HFF-Myc (cell line): Measurements from ENCODE around the gene IMPA2.
"Not testable (repeated sequence)": the region's sequence is repeated elsewhere in the genome, so short reads cannot be mapped to it uniquely, and the experiment has no call there.

Source experiments
- DNase-seq: peaks from one replicate; pipeline ENCODE4 v3.0.0-alpha.2; 2011; ENCODE audit warnings: low read depth; ENCODE audit errors: extremely low read depth
- H3K4me3 ChIP-seq: replicated peaks from 2 replicates; pipeline ENCODE4 v1.5.1; 2011; ENCODE audit warnings: low read depth, mild to moderate bottlenecking, control low read depth, low read length
- TF ChIP-seq, protein P1 (sequence below): IDR thresholded peaks from 2 replicates; pipeline ENCODE4 v1.5.1; 2012; ENCODE audit warnings: mild to moderate bottlenecking, low read depth, low read length, control low read depth; ENCODE audit errors: missing control alignments

Gene IMPA2

DNA sequence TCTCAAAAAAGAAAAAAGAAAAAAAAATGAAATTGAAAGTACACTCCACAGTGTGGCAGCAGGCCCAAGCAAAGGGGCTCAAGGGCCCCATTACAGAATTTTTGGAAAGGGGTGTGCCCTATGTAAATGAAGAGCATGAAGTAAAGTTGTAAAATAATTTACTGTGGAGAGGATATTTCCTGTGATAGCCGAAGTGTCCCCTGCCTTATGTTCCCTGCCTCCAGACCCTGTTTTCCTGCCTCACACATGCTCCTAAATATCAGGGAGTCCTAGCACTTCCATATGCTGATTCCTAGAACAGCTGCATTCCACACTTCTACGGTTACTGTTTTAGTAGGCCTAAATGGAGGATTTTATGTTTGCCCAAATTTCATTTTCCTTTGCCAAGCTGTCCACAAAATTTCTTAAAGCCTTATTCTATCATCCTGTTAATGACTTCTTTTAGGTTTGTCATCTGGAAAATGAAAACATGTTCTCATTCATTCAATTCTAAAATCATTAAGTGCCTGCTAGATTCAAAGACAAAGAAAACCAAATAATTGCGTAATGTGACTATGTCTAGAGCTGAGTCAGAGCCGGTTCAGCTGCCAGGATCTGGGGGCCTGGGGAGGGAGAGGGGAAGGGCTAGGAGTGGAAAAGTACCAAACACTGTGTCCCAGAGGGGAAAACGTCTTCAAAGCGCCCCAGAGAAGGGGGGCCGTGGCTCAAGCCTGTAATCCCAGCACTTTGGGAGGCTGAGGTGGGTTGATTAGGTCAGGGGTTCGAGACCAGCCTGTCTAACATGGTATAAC is 25.9 kb upstream of the IMPA2 start:
- no peak overlapping the region for H3K4me3 ChIP-seq
- DNase-seq, result peak; percentile 91
- TF ChIP-seq, protein P1, sequence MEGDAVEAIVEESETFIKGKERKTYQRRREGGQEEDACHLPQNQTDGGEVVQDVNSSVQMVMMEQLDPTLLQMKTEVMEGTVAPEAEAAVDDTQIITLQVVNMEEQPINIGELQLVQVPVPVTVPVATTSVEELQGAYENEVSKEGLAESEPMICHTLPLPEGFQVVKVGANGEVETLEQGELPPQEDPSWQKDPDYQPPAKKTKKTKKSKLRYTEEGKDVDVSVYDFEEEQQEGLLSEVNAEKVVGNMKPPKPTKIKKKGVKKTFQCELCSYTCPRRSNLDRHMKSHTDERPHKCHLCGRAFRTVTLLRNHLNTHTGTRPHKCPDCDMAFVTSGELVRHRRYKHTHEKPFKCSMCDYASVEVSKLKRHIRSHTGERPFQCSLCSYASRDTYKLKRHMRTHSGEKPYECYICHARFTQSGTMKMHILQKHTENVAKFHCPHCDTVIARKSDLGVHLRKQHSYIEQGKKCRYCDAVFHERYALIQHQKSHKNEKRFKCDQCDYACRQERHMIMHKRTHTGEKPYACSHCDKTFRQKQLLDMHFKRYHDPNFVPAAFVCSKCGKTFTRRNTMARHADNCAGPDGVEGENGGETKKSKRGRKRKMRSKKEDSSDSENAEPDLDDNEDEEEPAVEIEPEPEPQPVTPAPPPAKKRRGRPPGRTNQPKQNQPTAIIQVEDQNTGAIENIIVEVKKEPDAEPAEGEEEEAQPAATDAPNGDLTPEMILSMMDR, result no peak

DNA sequence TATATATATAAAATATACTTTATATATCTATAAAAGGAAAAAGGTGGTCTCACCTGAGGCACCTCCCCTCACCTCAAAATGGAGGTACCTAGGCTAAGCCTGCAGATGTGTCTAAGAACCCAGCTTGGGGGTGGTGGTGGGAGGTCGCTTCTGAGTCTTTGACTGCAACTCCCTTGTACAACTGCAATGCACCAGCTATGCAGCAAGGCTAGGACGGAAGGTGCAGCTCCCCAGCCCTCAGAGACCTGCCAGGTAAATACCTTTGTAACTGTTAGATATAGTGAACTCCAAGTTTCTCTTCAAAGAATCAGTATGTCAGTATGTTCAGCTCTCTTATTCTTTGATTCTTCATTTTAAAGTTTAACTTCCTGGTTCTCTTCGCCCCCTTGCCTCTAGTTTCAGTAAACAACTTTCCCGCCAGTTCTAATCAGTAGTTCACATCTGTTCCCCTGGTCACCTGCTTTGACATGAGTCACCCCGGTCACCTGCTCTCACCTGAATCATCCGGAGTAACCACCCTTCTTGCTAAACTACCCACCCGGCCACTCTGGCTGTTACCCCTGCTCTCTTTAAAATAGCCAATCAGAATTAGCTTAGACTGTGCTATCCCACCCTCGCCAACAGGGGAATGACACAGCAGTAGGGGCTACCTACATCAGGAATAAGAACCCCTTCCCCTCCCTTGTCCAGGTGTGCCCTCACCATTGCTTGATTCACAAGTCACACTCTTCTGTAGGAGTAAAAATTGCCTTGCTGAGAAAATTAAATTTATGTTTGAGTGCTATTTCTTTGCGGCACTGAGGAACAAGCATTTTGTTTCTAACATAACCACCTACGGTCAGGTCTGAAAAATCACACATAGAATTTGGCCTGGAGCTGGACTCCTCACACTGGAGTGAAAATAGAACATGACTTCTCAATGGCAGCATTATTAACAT is 24.7 kb upstream of the IMPA2 start:
- H3K4me3 ChIP-seq, result no peak overlapping the region
- TF ChIP-seq, protein P1, result no peak
- no peak for DNase-seq

DNA sequence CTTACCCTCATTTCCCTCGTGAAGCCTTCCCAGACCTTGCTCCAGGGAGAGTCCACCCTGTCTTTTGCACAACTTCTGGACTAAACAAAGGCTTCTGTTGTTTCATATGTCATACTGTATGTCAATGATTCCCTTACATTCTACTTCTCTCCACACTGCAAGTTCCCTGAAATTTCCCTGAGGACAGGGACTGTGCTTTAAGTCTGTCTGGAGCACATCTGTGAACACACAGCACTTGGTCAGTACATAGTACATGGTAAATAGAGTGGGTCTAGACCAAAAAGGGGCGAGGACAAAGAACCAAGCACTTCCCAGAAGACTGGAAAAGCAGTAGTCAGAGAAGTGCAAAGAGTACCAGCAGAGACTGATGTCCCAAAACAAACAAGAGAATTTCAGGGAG is 23.7 kb upstream of the IMPA2 start:
- DNase-seq, result no peak
- H3K4me3 ChIP-seq, result no peak overlapping the region
- TF ChIP-seq, protein P1, result no peak

DNA sequence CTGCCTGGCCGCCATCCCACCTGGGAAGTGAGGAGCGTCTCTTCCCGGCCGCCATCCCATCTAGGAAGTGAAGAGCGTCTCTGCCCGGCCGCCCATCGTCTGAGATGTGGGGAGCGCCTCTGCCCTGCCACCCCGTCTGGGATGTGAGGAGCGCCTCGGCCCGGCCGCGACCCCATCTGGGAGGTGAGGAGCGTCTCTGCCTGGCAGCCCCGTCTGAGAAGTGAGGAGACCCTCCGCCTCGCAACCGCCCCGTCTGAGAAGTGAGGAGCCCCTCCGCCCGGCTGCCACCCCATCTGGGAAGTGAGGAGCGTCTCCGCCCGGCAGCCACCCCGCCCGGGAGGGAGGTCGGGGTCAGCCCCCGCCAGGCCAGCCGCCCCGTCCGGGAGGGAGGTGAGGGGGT is 21.7 kb upstream of the IMPA2 start:
- H3K4me3 ChIP-seq, DNase-seq: not testable (repeated sequence)

DNA sequence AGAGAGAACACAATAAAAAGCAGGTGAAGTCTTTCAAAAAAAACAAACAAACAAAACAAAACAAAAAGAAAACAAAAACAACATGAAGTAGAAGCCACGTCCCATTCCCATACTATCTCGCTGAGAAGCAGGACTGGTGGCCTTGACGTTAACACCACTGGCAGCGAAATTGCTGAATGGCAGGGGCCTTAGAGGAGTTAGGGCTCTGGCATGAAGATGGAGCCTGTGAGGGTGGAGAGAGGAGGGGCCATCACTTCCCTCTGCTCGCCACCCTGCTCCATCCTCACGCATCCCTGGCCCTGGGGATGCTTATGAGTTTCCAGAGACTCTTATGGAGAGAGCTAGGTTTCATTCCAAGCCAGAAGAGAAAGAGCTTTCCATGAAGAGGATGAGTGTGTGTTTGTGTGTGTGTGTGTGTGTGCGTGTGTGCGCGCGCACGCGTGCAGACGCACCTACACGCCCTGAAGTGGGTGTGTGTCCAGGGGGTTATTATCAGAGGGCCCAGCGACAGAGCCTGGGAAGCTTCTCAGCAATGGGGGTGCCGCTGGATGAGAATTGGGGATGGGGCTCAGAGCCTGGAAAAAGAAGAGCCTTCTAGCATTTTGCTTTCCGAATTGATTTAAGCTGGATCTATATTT is 20.4 kb upstream of the IMPA2 start:
- no peak overlapping the region for H3K4me3 ChIP-seq

DNA sequence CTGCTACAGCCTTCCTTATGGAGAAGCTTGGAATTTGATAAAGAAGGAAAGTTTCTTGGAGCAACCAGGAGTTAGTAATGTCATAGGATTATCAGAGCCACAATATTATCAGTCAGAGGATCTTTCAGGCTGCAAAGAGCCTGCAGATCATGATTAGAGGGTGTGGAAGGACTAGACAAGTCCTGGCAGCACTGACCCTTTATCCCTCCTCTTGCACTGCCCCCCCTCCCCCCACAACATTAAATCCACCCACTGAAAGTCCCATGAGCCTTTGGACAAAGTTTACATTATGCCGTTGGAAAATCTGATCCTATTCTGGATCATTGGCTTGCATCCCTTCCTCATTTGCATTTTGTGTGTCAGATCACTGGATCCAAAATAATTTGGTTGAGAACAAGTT is 18.7 kb upstream of the IMPA2 start:
- TF ChIP-seq, protein P1, result no peak
- no peak for DNase-seq
- H3K4me3 ChIP-seq, result no peak overlapping the region

More for the DNA sequence above, 20.4 kb upstream of the IMPA2 start:
- TF ChIP-seq, protein P1, result no peak
- no peak for DNase-seq
